Measurements from ENCODE around the gene LRTM2. TPM values are rescaled to one million over a fixed set of nuclear protein-coding genes. Genes with fewer than 3 reads are reported as not detected.

The LRTM2 gene
- total RNA-seq, 4 donors from 2014 or later = not detected

DNA sequence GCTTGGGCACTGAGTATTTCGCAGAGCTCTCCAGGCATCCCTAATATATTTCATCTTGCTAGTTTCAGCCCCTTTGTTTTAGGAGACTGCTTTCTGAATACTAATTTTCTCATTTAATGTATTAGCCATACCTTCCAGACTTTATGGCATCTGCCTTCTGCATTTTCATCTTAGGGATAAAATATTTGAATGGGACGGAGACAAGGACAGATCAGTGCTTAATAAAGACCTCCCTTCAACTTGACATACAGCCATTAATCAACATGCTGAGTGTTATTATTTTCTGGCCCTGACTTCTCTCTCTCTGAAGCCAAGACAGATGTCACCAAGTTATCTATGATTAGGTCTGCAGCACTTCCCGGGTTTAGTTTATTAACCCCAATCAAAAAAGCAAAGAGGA is 55.7 kb downstream of the LRTM2 start:
- ATAC-seq (ENCODE audit: low FRiP score) (no peak), DNase-seq (ENCODE audit: low spot score) (no peak)
- TF ChIP-seq, protein P1, sequence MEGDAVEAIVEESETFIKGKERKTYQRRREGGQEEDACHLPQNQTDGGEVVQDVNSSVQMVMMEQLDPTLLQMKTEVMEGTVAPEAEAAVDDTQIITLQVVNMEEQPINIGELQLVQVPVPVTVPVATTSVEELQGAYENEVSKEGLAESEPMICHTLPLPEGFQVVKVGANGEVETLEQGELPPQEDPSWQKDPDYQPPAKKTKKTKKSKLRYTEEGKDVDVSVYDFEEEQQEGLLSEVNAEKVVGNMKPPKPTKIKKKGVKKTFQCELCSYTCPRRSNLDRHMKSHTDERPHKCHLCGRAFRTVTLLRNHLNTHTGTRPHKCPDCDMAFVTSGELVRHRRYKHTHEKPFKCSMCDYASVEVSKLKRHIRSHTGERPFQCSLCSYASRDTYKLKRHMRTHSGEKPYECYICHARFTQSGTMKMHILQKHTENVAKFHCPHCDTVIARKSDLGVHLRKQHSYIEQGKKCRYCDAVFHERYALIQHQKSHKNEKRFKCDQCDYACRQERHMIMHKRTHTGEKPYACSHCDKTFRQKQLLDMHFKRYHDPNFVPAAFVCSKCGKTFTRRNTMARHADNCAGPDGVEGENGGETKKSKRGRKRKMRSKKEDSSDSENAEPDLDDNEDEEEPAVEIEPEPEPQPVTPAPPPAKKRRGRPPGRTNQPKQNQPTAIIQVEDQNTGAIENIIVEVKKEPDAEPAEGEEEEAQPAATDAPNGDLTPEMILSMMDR (IDR thresholded peaks at IDR 0.05) = no peak

DNA sequence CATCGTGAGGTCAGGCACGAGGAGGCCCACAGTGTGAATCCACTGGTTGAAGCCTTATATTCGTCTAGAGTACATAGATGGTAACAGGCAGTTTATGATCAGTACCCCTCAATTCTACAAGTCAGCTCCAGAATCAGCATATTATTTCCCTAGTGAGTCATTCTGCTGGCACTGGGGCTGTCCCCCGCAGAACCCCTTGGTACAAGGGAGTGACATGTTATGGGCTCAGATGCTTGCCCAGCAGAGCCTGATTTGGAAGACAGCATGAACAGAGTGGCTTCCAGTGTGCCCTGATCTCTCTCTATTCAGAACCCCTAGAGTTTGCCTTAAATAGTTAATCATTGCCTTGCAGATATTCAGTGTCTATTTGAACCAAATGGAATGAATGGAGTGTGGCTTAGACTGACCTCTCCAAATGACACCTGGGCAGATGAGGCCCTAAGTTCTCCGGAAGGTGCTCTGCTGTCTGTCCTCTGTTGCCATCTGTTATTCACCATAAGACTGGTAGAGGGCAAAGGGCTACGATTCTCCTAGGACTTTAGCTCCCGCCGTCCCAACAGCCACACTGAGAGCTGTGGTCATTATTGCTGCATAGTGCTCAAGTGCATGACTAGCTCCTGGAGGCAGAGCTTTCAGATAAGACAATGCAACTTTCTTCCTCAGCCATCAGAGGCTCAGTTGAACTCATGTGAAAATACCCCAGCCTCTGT is 57.0 kb downstream of the LRTM2 start:
- no peak for ATAC-seq (ENCODE audit: low FRiP score)
- TF ChIP-seq, protein P1 (IDR thresholded peaks at IDR 0.05) = no peak
- DNase-seq (ENCODE audit: low spot score) = no peak

DNA sequence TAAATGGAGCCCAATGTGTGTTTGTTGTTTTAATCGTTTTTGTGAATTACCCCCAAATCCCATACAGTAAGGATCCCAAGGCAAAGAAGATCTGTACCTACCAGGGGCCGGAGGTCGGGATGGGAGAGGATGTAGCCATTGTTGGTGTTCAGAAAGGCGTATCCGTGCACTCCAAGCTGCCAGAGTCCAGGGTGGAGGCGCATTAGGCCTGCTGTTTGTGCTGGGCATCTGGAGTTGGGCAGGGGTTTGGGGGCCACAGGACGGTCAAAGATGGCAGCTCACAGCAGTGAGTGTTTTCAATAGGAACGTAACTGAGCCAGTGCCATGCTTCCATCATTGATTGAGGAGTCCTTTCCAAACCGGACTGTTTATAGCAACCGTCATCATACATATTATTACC is 57.8 kb downstream of the LRTM2 start:
- DNase-seq (ENCODE audit: low spot score) (no peak), ATAC-seq (ENCODE audit: low FRiP score) (no peak)

DNA sequence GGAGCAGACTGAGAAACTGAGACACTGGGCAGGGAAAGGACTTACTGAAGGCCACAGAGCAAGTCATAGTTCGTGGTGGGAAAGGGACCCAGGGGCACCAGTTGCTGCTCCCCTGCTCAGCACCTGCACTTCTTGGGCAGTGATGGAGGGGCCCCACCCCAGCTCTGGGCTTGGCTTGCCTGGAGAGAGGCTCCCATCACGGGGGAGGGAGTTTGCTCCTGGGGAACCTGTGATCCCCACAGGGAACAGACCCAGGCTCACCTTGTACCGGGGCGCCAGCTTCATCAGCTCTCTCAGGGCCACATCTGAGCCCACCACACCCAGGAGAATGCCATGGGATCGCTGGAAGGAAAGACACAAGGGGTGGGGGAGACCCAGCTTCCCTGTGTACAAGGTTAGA is 58.3 kb downstream of the LRTM2 start:
- TF ChIP-seq, protein P1 (IDR thresholded peaks at IDR 0.05) = no peak
- ATAC-seq (ENCODE audit: low FRiP score) = no peak
- no peak for DNase-seq (ENCODE audit: low spot score)

More for the DNA sequence above, 57.8 kb downstream of the LRTM2 start:
- TF ChIP-seq, protein P1 (IDR thresholded peaks at IDR 0.05) = no peak

DNA sequence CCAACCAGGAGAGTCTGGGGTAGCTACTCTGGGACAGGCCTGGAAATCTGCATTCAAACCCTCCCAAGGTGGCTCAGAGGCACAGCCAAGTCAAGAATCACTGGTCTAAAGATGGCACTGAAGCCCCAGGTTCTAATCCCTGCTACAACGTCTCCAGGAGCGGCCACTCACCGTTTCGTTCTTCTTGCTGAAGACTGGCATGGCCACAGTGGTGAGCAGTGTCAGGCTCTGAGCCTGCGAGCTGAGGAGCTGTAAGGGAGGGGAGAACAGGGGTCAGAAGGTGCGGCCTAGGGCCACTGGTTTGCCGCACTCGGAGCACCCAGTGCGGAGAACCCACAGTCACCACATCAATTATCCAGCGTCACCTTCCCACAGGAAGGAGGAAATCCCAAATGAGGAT is 59.3 kb downstream of the LRTM2 start:
- DNase-seq (ENCODE audit: low spot score) (no peak), ATAC-seq (ENCODE audit: low FRiP score) (no peak)
- TF ChIP-seq, protein P1 (IDR thresholded peaks at IDR 0.05) = no peak

DNA sequence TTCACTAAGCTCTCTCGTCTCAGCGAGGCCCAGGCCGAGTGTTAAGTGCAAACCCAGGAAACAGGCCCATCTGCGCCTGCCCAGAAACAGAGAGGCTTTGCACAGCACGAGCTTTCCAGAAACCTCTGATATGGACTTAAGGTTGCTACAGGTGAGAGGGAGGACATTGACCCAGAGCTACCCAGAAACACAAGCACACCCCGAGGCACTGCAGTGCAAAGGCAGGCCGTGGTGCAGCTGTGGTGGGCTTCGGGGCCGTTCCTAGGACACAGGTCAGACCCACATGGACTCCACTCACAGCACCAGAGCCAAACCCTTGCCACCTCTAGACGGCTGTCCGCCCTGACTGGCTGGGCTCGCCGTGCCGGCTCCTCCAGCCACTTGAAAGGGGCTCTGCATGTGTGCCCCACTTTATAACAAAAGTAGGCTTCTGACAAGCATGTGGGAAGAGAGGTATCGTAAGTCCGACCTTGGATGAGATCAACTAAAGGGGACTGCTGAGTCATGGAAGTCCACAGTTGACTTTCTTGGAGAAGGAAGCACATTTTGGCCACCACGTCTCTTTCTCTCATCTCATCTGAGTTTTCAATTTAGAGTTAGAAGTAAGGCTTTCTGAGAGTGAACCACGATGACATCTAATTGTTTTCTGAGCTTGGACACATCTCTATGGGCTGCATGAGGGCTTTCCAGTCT is 59.9 kb downstream of the LRTM2 start:
- no peak for DNase-seq (ENCODE audit: low spot score)
- no peak for ATAC-seq (ENCODE audit: low FRiP score)
- TF ChIP-seq, protein P1 (IDR thresholded peaks at IDR 0.05) = no peak

DNA sequence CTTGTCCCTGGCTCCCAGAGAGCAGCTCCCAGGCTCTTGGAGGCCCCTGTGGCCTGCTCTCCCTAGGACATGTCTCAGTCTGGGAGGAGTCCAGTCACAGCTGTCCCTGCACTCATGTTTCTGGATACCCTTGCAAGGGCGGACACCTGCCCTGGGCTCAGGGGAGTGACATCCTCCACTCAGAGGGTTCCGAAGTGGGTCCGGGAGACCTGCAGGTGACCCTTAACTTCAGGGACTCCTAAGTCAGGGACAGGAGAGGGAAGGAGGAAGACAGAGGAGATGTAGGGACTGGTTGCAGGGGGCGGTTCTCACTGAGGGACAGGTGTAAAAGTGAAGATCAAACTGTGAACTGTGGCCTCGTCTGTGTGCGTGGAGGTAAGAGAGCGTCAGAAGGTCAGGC is 60.5 kb downstream of the LRTM2 start:
- DNase-seq (ENCODE audit: low spot score) = no peak

More for the DNA sequence above, 60.5 kb downstream of the LRTM2 start:
- ATAC-seq (ENCODE audit: low FRiP score) = no peak
- TF ChIP-seq, protein P1 (IDR thresholded peaks at IDR 0.05) = no peak

Data from omental fat pad (tissue), 4 donors.